Stimulated activated CD8-positive, alpha-beta memory T cell treated with anti-CD3 and anti-CD28 coated beads, Interleukin-2, amount 100 ng/mL, for 48 hours (primary cell): ENCODE results near the gene WDR48.
A peak's percentile ranks its signal among the peaks of the same experiment; 100 is the strongest.

Experiments used
- DNase-seq, 2 donors: peaks; one replicate each; pipeline ENCODE4 v3.0.0-alpha.2; 2020; ENCODE audit warnings: low read depth in 2 of 2

WDR48 gene

DNA sequence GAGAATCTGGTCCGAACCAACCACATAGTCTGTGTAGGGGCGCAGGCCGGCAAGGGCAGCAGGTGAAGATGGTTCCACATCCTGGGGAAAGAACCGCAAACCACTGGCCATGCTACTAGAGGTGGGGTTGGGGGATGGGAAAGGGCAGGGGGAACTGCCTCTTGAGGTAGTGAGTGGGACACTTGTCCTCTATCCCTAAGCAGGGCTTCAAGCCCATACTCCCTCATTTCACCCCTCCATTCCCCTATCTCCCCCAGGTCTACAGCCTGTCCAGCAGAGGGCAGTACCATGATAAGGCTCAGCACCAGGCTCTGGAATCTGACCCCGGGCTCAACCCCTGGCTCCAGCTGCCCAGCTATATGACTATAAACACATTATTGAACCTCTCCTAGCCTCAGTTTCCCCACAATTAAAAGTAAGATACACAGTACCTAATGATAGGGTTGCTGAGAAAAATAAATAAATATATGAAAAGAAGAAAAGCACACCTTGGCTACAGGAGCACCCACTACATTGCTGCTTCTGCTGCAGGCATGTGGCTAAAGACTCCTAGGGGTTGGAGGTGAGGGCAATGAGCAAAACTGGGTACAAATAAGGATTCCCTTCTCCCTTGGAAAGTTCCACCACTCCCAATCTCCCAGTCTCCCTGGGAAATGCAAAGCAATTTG lies 49.3 kb downstream of the WDR48 start:
- DNase-seq, result peak in 1 of 2 donors; percentile 30

DNA sequence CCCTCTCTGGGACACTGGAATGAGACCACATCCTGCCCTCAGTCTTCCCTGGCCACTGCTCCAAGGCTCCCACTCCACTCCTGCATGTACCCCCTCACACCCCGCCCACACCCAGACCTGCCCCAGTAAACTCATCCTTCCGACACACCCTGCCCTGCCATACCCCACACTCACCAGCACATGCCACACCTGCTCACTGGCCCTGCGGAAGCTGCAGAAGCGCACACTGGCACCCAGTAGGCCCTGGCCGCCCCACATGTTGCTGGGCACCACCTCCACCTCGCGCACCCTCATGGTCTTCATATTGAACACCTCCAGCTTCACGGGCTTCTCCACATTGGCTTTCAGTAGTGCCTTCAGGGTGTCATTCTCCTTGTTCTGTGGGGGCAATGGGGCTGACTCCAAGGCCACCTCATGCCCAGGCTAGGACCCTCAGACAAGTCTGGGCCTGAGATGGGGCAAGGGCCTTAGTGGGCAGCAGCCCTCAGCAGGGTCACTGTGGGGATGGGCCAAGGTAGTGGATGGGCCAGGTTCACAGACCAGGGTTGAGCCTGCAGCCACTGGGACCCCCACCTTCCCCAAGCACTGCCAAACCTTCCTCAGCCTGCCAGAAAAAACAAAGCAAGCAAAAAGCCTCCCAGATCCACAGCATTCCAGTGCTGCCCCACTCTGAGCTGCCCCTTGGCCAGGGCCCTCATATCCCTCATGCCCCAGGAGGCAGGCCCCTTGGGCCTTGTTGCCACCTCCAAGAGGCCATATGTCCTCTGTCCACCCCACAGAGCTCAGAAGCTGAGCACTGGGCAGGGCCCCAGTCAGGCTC lies 50.9 kb downstream of the WDR48 start:
- no peak for DNase-seq

DNA sequence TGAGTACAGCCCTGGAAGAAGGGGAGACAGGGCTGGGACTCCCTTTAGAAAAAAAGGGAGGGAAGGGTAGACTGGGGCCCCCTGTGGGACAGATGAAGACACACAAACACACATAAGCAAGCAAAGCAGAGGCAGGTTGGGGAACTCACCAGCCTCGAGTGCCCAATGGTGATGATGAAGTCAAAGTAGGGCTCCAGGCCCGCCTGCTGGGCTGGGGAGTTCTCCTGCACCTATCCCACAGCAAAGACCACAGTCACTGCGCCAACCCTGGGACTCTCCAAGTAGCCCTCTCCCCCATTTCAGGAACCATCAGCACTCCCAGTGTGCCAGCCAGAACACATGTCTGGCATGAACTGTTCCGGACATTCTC lies 51.5 kb downstream of the WDR48 start:
- DNase-seq, result no peak

DNA sequence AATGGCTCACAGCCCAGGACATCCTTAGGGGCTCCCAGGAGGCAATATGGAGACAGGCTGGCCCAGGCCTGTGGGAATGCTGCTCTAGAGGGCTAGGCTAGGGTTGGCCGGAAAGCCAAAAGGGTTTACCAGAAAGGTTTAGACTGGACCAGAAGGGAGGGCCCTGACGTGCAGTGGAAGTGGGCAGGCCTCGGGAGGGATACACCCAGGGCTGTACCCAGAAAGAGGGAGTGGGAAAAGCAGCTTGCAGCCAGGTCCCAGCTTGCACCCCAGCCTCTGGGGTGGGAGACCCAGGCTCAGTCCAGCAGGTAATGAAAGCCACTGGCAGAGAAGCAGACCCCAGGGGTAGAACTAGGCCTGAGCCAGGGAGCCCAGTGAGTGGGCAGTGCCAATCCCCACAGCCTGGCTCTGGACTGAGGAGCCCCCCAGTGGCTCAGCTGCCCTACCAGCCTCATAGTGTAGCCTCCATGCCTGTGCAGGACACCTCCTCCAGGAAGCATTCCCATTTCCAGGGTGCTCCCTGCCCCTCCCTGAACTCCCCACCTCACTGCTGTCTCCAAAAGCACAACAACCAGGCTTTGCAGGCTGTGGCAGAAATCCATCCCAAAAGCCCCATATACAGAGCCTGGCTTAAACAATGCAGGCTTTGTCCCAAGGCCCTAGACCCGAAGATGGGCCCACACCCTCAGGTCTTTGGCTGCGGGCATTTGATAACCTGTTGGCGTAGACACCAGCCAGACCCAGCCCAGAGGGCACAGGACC lies 52.2 kb downstream of the WDR48 start:
- DNase-seq, result no peak

DNA sequence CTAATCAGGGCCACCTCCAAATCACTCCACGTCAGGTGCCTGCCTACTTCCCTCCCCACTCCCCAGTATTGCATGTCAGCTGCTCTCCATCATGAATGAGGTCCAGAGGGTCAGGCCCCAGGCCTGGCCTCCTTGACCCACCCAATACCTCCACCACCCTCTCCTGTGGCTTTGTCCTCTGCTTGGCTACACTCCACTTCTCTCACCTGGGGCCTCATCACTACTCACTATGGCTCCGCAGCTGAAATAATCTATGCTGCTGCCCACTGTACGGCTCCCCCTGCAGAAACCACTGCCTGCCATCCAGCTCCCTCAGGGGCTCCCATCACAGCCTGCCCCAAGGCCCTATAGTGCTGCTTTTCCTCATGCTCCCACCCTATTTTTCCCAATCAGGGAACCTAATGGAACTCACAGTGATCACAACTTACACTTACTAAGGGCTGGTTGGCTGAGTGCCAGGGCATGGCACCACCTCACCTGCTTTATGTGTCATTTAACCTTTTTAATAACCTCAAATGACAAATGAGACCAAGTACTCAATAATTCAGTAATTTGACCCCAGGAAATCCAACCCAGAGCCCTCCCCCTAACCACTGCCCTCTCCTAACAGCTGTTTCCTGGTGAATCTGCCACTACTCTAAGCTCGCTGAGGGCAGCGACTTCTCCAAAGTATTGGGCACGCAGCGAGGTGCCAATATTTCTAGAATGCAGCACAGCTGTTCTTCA lies 53.3 kb downstream of the WDR48 start:
- no peak for DNase-seq

DNA sequence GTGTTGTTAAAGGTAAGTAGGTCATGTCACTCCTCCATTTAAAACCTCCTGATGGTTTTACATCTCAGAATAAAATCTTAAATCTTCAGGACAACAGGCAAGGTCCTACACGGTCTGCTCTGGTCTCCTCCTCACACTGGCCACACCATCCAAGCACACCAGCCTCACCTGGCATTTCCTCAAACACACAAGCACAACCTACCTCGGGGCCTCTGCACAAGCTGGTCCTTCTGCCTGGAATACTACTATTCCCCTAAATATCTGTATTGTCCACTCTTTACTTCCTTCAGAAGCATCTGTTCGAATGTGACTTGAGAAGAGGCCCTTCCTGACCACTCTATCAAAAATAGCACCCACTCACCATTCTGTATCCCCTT lies 53.9 kb downstream of the WDR48 start:
- no peak for DNase-seq

DNA sequence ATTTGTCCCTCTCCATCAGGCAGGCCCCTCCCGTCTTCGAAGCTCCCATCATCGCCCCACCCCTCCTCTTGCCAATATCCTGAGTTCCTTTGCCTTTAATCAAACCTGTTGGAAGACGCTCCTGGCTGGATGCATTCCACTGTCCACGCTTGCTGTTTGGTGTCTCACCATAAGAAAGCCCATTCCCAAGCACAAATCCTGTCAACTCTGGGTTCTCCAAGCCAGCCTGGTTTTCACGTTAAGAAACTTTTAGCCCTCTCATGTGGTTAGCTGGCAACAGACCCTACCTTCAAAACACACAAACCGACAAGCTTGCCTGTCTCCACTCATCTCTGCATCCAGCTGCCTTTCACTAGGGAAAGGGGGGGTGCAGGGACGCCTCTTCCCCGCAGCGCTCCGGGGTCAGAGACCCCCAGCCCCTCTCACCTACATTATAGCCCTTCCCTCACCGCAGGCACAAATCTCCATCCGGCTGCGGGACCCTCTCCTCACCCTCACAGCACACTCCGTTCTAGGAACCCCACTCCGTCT lies 54.5 kb downstream of the WDR48 start:
- DNase-seq, result no peak

DNA sequence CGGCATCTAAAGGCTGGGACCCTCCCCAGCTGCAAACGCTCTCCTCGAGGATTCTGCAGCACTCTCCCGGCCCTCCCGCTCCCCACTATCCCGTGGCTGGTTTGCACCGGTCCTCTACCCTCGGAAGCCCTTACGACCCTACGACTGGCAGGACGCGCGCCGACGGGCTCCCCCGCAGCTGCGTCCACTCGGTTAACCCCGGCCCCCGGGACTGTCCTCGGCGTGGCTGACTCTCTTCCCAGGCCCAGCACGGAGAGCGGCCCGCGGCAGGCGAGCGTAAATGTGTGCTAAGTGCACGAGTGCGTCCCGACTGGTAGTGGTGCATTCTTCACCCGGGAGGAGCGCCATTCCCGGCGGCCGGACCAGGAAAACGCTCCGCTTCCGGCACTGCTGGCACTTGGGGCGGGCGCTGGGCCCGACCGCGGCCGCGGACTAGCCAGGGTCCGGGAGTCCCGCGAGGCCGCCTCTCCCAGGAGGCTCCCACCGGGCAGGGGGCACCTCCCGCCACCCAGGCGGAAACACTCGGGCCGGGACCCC lies 55.1 kb downstream of the WDR48 start:
- DNase-seq, result no peak

DNA sequence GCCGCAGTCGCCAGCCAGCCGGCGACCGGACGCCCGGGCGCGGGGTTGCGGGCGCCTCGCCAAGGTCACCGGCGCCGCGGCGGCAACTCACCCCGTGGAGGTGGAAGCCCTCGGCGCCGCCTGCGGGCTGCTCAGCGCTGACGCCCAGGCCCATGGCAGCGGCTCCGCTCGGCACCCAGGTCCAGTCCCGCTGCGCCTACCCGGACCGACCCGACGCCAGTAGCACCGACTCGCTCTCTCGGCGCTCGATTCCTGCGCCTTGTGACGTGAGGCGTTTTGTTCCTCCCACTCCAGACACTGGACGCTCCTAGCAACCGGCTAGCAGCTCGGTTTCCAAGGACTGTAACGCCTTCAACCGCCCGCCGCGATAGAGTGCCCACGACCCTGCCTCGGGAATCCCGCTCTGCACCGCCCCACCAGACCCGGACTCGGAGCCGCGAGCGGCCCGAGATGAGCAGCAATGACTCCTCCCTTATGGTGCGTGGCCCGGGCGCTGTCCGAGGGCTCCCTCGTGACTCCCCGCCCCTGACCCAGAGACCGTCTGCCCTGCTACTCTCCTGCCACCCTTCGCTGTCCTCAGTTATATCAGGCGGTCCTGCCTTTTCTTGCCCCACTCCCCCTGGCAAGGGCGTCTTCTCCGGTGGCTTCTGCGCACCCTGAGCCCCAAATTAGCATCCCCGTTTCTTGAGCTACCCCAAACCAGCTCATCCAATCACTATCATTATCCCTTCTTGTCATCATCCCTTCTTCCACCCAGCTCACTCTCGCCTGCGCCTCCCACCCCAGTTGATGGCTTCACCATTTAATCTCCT lies 55.8 kb downstream of the WDR48 start, which contains the start of the genes GORASP1 and TTC21A:
GORASP1 (minus strand) TSS at position 240 of the 812 bp plus-strand sequence; CDS start at position 154, 86 bp downstream.
TTC21A (plus strand) TSS at position 293 of the 812 bp plus-strand sequence; CDS start at position 451, 158 bp downstream.
- DNase-seq, result peak; percentile 49 to 52

DNA sequence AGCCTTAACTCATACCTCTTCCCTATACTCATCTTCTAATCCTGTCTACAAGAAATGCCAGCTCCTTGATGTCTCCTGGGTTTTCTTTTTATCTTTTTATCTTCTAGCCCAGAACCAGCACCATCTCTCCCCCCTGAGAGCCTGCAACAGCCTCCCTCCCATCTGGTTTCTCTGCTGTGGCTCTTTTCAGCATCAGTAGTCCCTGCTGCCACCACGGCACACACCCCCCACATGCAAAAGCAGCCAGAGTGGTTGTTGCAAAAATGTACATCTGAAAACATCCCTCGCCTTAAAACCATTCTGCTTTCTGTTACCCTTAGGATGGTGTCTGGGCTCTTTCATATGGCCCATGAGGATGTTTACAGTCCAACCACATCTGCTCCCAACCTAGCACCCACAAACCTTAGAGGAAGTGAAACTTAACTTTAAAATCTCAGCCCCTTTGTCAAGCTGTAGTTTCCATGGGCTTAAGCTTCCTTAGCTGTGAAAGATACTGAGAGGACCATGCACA lies 56.4 kb downstream of the WDR48 start:
- no peak for DNase-seq

DNA sequence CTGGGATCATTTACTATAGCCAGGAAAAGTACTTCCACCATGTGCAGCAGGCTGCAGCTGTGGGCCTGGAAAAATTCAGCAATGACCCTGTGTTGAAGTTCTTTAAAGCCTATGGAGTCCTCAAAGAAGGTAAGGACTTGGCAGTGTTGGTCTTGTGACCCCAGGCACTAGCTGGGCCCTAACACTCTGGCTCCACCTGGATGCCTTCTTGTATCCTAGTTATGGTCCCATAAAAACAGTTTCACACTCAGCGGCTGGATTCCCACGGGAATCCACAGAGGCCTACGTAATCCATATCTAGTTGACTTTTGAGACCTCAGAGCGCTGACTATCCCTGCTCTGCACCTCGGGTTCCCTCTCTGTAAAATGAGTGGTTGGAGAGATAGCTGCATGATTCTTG lies 57.3 kb downstream of the WDR48 start:
- DNase-seq, result no peak

DNA sequence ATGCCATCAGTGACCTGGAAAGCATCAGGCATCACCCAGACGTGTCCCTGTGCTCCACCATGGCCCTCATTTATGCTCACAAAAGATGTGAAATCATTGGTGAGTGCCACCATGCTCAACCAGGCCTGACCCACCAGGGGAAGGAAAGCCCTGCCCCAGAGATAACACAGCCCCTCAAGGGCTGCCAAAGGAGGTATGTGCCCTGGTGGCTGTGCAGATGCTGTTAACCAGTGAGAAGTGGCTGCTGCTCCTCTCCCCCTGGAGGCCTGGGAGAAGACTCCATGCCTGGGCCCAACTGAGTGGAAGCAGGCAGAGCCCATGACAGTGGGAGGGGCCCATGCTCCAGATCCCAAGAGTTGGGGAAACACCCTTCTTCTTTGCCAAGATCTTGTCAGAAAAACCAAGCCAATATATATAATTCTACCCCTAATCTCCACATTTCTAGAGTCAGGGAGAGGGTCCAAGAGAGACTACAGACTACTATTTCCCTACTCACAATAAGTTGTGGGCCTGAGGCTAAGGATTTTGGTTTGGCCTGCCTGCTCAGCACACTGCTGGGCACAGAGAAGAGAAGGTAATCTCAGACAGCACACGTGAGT lies 58.3 kb downstream of the WDR48 start:
- no peak for DNase-seq

DNA sequence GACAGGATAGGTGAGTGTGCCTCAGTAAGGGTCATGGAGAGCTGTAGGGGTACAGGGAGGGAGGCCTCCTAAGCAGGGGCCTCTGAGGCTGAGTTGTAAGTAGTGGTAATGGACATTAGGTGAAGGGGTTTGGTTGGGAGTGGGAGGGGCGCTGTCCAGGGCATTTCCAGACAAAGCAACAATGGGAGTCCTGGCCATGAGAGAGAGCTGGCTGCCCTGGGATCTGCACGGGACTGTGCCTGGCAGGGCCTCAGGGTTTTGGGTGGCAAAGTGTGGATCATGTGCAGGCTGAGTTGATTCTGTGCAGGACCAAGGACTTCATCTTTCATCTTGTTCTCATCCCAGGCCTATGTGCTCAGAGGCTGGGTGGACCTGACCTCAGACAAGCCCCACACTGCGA lies 60.3 kb downstream of the WDR48 start:
- no peak for DNase-seq

DNA sequence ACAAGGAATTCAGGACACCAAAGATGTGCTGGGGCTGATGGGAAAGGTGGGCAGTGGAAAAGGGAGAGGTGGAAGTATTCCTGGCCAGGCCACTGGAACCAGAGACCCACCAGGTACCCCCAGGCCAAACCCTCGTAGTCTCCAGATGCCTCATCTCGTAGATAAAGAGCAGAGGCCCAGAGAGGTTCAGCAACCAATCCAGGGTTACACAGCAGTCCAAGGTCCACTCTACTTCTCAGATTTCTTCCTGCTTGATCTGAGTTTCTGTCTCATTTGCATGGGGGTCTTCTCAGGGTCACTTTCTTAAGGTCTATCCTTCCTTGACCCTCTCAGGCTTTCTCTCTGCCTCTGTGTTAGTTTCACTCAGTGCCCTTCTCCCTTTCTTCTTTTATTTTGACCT lies 60.7 kb downstream of the WDR48 start:
- DNase-seq, result no peak

DNA sequence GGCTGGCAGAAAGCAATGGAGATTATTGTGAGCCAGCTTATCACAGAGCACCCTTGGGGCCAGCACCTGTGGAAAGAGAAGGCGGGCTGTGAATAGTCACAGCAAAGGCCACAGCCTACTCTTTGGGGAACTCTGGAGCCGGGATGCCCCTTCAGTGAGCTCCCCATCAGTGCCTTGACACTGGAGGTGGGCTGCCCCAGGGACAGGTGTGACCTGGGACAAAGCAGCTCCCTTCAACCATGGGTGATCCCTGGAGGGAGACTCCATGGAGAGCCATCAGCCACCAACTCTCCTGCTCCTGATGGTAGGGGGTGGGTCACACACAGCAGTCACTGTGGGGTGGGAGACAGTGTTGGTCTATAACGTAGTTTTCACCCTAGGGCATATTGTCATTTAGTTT lies 61.5 kb downstream of the WDR48 start:
- DNase-seq, result no peak

DNA sequence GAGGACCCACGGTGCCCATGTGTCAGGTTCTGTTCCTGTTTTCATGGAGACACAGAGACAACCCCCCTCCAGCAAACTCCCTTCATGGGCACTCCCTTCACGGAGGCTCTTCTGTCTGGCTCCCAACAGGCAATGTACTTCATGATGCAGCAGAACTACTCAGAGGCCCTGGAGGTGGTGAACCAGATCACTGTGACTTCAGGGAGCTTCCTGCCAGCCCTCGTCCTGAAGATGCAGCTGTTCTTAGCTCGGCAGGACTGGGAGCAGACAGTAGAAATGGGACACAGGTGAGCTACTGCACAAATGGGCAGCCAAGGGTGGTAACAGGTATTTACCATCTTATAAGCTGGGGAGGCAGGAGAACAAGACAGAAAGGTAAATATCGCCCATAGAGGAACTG lies 62.6 kb downstream of the WDR48 start:
- no peak for DNase-seq

DNA sequence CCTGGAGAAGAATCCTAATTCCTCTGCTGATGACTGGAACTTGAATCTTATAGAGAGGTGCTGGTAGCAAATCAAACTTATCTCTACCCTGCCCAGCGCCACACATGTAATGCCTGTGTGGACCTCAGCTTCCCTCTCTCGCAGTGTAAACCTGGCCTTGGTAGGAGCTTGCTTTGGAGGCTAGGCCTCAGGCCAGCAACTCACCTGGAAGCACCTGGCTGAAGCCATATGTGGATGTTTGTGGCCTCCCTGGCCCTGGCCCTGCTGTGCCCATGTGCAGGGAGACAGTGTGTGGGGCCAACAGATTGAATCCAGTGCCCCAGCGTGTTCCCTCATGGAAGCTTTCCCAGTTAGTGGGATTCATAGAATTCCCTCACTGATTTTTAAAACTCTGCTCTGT lies 64.1 kb downstream of the WDR48 start:
- no peak for DNase-seq

DNA sequence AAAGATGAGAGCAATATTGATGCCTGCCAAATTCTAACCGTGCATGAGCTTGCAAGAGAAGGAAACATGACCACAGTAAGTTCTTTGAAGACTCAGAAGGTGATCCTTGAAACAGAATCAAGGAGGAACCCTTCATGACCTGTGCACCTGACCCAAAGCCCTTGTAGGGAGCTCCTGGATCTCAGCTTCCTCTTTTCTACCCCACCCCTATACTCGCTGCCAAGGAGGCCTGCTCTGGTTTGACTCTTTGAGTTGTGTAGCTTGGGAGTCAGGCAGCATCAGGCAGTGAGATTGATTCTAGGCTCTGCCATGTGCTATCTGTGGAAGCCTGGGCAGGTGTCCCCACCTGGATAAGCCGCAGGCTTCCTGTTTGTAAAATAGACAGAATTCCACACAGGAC lies 66.3 kb downstream of the WDR48 start:
- no peak for DNase-seq

DNA sequence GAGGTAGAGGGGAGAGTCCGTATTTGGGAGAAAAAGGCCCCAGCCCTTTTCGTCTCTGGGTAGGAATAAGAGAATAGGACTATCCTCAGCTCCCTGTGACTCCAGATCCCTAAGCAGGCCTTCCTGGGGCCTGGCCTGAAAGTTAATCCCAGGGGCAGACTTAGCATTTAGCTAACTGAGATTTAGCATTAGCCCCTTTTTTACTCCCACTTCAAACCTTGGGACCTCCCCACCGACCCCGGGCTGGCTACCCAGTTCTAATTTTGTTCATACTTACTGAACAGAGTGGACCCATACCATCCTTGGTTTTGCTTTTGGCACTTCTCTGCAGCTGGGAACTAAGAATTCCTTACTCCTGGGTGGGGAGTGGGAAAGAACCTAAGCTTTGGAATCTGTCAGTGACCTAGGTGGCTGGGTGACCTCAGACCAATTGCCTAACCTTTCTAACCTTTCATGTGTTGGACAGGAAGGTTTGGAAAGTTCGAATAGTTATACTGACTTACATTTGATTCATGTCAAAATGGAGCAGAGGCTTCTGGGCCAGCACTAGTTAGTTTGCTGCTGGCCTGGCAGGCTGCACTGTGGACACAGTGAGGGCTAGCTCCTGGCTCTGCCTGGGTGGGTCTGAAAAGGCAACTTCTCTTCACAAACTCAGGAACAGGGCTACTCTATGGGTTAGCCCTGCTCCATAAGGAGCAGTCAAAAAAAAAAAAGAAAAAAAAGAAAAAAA lies 67.3 kb downstream of the WDR48 start:
- no peak for DNase-seq
